Smooth muscle cell (in vitro differentiated cells): ENCODE measurements around the gene KIAA0408. TPM values are rescaled to one million over a fixed set of nuclear protein-coding genes. Genes with fewer than 3 reads are reported as not detected.
A peak's percentile ranks its signal among the peaks of the same experiment; 100 is the strongest.
"Not testable (repeated sequence)": the region's sequence is repeated elsewhere in the genome, so short reads cannot be mapped to it uniquely, and the experiment has no call there.

Source experiments
- DNase-seq: peaks from one replicate; lab custom pipeline; 2025; ENCODE audit not compliant: unreplicated experiment; lab: John Stamatoyannopoulos, UW
- H2AFZ ChIP-seq: fragments of 200-600 bp; sonication (generic); 2 replicates; pipeline ENCODE4 v1.6.0; 2016; ENCODE audit warnings: antibody characterized with exemption, low read depth, mild to moderate bottlenecking
- H3F3A ChIP-seq: fragments of 200-600 bp; sonication (generic); 2 replicates; pipeline ENCODE4 v1.6.0; 2017; ENCODE audit warnings: antibody characterized with exemption, low read depth
- H3K27ac ChIP-seq: fragments of 200-600 bp; sonication (generic); 2 replicates; pipeline ENCODE4 v1.5.1; 2016; ENCODE audit warnings: low read depth, mild to moderate bottlenecking
- H3K27me3 ChIP-seq: fragments of 200-600 bp; sonication (generic); 2 replicates; pipeline ENCODE4 v1.6.1; 2016; ENCODE audit warnings: low read depth, mild to moderate bottlenecking
- H3K36me3 ChIP-seq: fragments of 200-600 bp; sonication (generic); 2 replicates; pipeline ENCODE4 v1.5.1; 2016; ENCODE audit warnings: low read depth
- H3K4me1 ChIP-seq: fragments of 200-600 bp; sonication (generic); 2 replicates; pipeline ENCODE4 v1.5.1; 2016; ENCODE audit warnings: low read depth
- H3K4me2 ChIP-seq: fragments of 200-600 bp; sonication (generic); 2 replicates; pipeline ENCODE4 v1.6.0; 2016; ENCODE audit warnings: mild to moderate bottlenecking
- H3K4me3 ChIP-seq: fragments of 200-600 bp; sonication (generic); 2 replicates; pipeline ENCODE4 v1.5.1; 2016; ENCODE audit warnings: mild to moderate bottlenecking
- H3K79me2 ChIP-seq: fragments of 200-600 bp; sonication (generic); 2 replicates; pipeline ENCODE4 v1.6.0; 2016; ENCODE audit warnings: low read depth, mild to moderate bottlenecking
- H3K9ac ChIP-seq: fragments of 200-600 bp; sonication (generic); 2 replicates; pipeline ENCODE4 v1.6.0; 2016; ENCODE audit warnings: low read depth
- H3K9me3 ChIP-seq: fragments of 200-600 bp; sonication (generic); replicated peaks from 2 replicates; pipeline ENCODE4 v1.5.1; 2016; ENCODE audit warnings: low read depth
- H4K20me1 ChIP-seq: fragments of 200-600 bp; sonication (generic); 2 replicates; pipeline ENCODE4 v1.6.0; 2016; ENCODE audit warnings: low read depth
- CTCF ChIP-seq: fragments of 200-600 bp; sonication (generic); IDR thresholded peaks from 2 replicates; pipeline ENCODE4 v1.5.1; 2017; ENCODE audit warnings: borderline replicate concordance, mild to moderate bottlenecking, antibody characterized with exemption; ENCODE audit not compliant: insufficient read depth, poor library complexity, severe bottlenecking
- WGBS: methylation state at CpG from one replicate; pipeline ENCODE4 v1.1.7; 2016; ENCODE audit warnings: low lambda C conversion rate; 5-methylcytosine and 5-hydroxymethylcytosine counted together
- polyA plus RNA-seq: library from polyadenylated mRNA; unstranded; fragments of >200 nt; fragmentation: Nextera tagmentation; extraction: Ambion mirVana; gene quantifications from 2 replicates; pipeline ENCODE4 v1.2.1, GENCODE V29; 2016
- small RNA-seq: library from RNA; depleted of rRNA; stranded (forward); fragments of <200 nt; gene quantifications from one replicate; pipeline ENCODE3, GENCODE V24; 2014
- total RNA-seq: library from RNA; depleted of rRNA; stranded (reverse); fragments of >200 nt; gene quantifications from 2 replicates; pipeline ENCODE4 v1.2.3, GENCODE V29; 2014

The KIAA0408 gene
- total and polyA plus RNA-seq, 2 experiments from 2014 or later: 2.8 to 8.9 TPM

DNA sequence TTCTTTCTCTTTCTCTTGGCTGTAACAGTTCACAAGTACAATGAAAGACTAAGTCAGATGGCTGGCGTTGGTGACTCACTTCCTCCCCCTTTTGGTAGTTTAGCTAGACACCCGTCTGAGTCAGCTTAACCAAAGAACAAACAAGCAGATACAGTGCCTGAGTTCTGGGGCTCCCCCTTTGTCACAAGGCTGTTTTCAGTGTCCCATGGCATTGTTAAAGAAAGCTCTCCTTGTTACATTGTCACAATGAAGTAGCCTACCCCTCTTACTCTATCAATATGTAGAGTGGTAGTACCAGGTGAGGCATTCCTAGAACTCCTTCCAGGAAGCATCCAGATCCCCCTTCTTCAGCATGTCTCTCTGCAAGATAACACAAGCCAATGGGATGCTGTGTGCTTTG is 38.6 kb downstream of the KIAA0408 start:
- H2AFZ ChIP-seq: peak overlapping the region; percentile 1
- 2% methylated on average over 2 of the region's 2 CpGs for WGBS
- H3F3A ChIP-seq: no peaks in the 10 kb centered on the region
- H3K79me2 ChIP-seq: no peaks in the 10 kb centered on the region
- no peaks in the 10 kb centered on the region for H3K36me3 ChIP-seq
- no peaks in the 10 kb centered on the region for H3K9me3 ChIP-seq
- peaks cover 9% of the 10 kb centered on the region for H3K4me1 ChIP-seq
- no peak for DNase-seq
- H3K27me3 ChIP-seq: no peaks in the 10 kb centered on the region
- no peak overlapping the region for H3K4me3 ChIP-seq
- H3K27ac ChIP-seq: peak overlapping the region; percentile 18
- TF ChIP-seq CTCF: peak; percentile 31
- H4K20me1 ChIP-seq: no peaks in the 10 kb centered on the region
- H3K4me2 ChIP-seq: peak overlapping the region; percentile 61
- H3K9ac ChIP-seq: no peak overlapping the region

DNA sequence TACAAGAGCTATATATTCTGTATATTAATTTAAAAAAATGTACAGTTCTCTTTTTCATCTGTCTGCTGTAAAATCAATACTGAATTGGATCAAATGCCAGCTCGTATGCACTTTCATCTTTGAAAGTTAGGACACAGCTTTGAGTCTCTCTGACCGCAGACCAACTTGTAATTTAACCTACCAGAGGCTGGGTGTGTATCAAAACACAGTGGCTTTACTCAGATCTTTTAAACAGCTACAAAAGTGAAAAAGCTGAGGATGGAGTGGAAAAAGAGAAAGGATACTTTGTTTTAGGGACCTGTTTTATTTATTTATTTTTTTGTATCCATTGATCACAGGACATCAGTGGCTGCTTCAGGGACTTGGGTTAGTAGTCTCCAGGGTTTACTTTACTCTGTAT is 44.1 kb downstream of the KIAA0408 start:
- H3K4me1 ChIP-seq: peaks cover 3% of the 10 kb centered on the region
- H3F3A ChIP-seq: no peaks in the 10 kb centered on the region
- WGBS: 98% methylated on average over 2 of the region's 2 CpGs
- H3K9ac ChIP-seq: no peak overlapping the region
- DNase-seq: no peak
- H3K9me3 ChIP-seq: no peaks in the 10 kb centered on the region
- H3K27ac ChIP-seq: no peak overlapping the region
- no peak overlapping the region for H2AFZ ChIP-seq
- H3K27me3 ChIP-seq: no peaks in the 10 kb centered on the region
- H3K4me2 ChIP-seq: no peak overlapping the region
- no peak overlapping the region for H3K4me3 ChIP-seq
- H3K79me2 ChIP-seq: no peaks in the 10 kb centered on the region
- TF ChIP-seq CTCF: no peak
- no peaks in the 10 kb centered on the region for H4K20me1 ChIP-seq
- H3K36me3 ChIP-seq: no peaks in the 10 kb centered on the region

GRCh38 chr6:127413123-127413522 is 46.1 kb downstream of the KIAA0408 start:
- H3K36me3 ChIP-seq, H3K27ac ChIP-seq, H3K4me3 ChIP-seq, H3K4me2 ChIP-seq, H3K9me3 ChIP-seq, DNase-seq, H3K4me1 ChIP-seq, H3K27me3 ChIP-seq, H4K20me1 ChIP-seq, H3F3A ChIP-seq, H3K79me2 ChIP-seq, H3K9ac ChIP-seq, H2AFZ ChIP-seq: not testable (repeated sequence)
- WGBS: 84% methylated on average over 4 of the region's 4 CpGs

- not testable (repeated sequence) for H3F3A ChIP-seq, H3K27ac ChIP-seq, H3K79me2 ChIP-seq, H3K4me2 ChIP-seq, H3K4me1 ChIP-seq, H3K4me3 ChIP-seq, H3K9me3 ChIP-seq, H3K27me3 ChIP-seq, H3K9ac ChIP-seq, H4K20me1 ChIP-seq, DNase-seq, H2AFZ ChIP-seq, H3K36me3 ChIP-seq
- WGBS: 95% methylated on average over 8 of the region's 8 CpGs
These were observed 47.2 kb downstream of the KIAA0408 start for GRCh38 chr6:127412016-127412415.

Small RNA genes within 50 kb of the gene (small RNA-seq; reads per million reads assigned to genes)
- gene KIAA0408: not detected

Other genes starting within 250 kb of the KIAA0408 start
- 43.5 and 64.1 TPM in 2 replicates for gene RNF146, start 192.5 kb downstream of the KIAA0408 start, total RNA-seq
- 34.8 and 37.8 TPM in 2 replicates for gene RNF146, start 192.5 kb downstream of the KIAA0408 start, polyA plus RNA-seq
- 55.7 and 59.3 TPM in 2 replicates for gene ECHDC1, start 115.8 kb downstream of the KIAA0408 start, total RNA-seq
- gene ECHDC1, start 115.8 kb downstream of the KIAA0408 start, polyA plus RNA-seq: 43.0 and 49.3 TPM in 2 replicates
- not detected in 2 replicates for gene C6orf58, start 117.8 kb upstream of the KIAA0408 start, total RNA-seq
- not detected in 2 replicates for gene C6orf58, start 117.8 kb upstream of the KIAA0408 start, polyA plus RNA-seq